Smooth muscle cell (in vitro differentiated cells): ENCODE results near the gene PBX1. TPM values are rescaled to one million over a fixed set of nuclear protein-coding genes. Genes with fewer than 3 reads are reported as not detected.

ENCODE experiments used
- DNase-seq: peaks from one replicate; lab custom pipeline; 2025; ENCODE audit not compliant: unreplicated experiment; lab: John Stamatoyannopoulos, UW
- H2AFZ ChIP-seq: fragments of 200-600 bp; sonication (generic); 2 replicates; pipeline ENCODE4 v1.6.0; 2016; ENCODE audit warnings: antibody characterized with exemption, low read depth, mild to moderate bottlenecking
- H3F3A ChIP-seq: fragments of 200-600 bp; sonication (generic); 2 replicates; pipeline ENCODE4 v1.6.0; 2017; ENCODE audit warnings: antibody characterized with exemption, low read depth
- H3K27ac ChIP-seq: fragments of 200-600 bp; sonication (generic); 2 replicates; pipeline ENCODE4 v1.5.1; 2016; ENCODE audit warnings: low read depth, mild to moderate bottlenecking
- H3K27me3 ChIP-seq: fragments of 200-600 bp; sonication (generic); 2 replicates; pipeline ENCODE4 v1.6.1; 2016; ENCODE audit warnings: low read depth, mild to moderate bottlenecking
- H3K36me3 ChIP-seq: fragments of 200-600 bp; sonication (generic); 2 replicates; pipeline ENCODE4 v1.5.1; 2016; ENCODE audit warnings: low read depth
- H3K4me1 ChIP-seq: fragments of 200-600 bp; sonication (generic); 2 replicates; pipeline ENCODE4 v1.5.1; 2016; ENCODE audit warnings: low read depth
- H3K4me2 ChIP-seq: fragments of 200-600 bp; sonication (generic); 2 replicates; pipeline ENCODE4 v1.6.0; 2016; ENCODE audit warnings: mild to moderate bottlenecking
- H3K4me3 ChIP-seq: fragments of 200-600 bp; sonication (generic); 2 replicates; pipeline ENCODE4 v1.5.1; 2016; ENCODE audit warnings: mild to moderate bottlenecking
- H3K79me2 ChIP-seq: fragments of 200-600 bp; sonication (generic); 2 replicates; pipeline ENCODE4 v1.6.0; 2016; ENCODE audit warnings: low read depth, mild to moderate bottlenecking
- H3K9ac ChIP-seq: fragments of 200-600 bp; sonication (generic); 2 replicates; pipeline ENCODE4 v1.6.0; 2016; ENCODE audit warnings: low read depth
- H3K9me3 ChIP-seq: fragments of 200-600 bp; sonication (generic); replicated peaks from 2 replicates; pipeline ENCODE4 v1.5.1; 2016; ENCODE audit warnings: low read depth
- H4K20me1 ChIP-seq: fragments of 200-600 bp; sonication (generic); 2 replicates; pipeline ENCODE4 v1.6.0; 2016; ENCODE audit warnings: low read depth
- WGBS: methylation state at CpG from one replicate; pipeline ENCODE4 v1.1.7; 2016; ENCODE audit warnings: low lambda C conversion rate; 5-methylcytosine and 5-hydroxymethylcytosine counted together
- polyA plus RNA-seq: library from polyadenylated mRNA; unstranded; fragments of >200 nt; fragmentation: Nextera tagmentation; extraction: Ambion mirVana; gene quantifications from 2 replicates; pipeline ENCODE4 v1.2.1, GENCODE V29; 2016
- total RNA-seq: library from RNA; depleted of rRNA; stranded (reverse); fragments of >200 nt; gene quantifications from 2 replicates; pipeline ENCODE4 v1.2.3, GENCODE V29; 2014
- TF ChIP-seq, protein P1 (sequence below): fragments of 200-600 bp; sonication (generic); IDR thresholded peaks from 2 replicates; pipeline ENCODE4 v1.5.1; 2017; ENCODE audit warnings: borderline replicate concordance, mild to moderate bottlenecking, antibody characterized with exemption; ENCODE audit not compliant: insufficient read depth, poor library complexity, severe bottlenecking

Gene PBX1
- total and polyA plus RNA-seq, 2 experiments from 2014 or later: 8.1 to 70.8 TPM

DNA sequence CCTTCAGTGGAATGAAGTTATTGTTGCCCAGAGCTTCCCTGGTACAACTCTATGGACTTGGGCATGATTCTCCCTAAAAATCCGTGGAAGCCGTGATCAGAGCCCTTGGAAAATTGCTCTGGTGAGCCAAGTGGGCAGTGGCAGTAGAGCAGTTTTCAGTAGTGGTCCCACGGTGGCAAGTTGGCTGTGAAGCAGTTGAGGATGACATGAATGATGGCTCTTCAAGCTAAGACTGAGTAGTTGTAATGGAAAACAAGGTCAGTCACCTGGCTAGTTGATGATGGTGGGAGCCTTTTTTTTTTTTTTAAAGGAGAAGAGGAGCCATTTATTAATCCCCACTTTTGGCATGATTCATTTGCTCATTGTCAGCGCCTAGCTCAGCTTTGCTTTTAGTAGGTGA is 36.2 kb downstream of the PBX1 start:
- Histone ChIP-seq H2AFZ (no peak overlapping the region), H4K20me1 (peaks cover 23% of the 10 kb centered on the region), H3K4me1 (peaks cover 37% of the 10 kb centered on the region), H3K27me3 (no peaks in the 10 kb centered on the region), H3K9ac (no peak overlapping the region), H3K9me3 (no peaks in the 10 kb centered on the region), H3F3A (no peaks in the 10 kb centered on the region), H3K27ac (no peak overlapping the region), H3K4me3 (no peak overlapping the region), H3K4me2 (no peak overlapping the region), H3K79me2 (peaks cover 83% of the 10 kb centered on the region), H3K36me3 (no peaks in the 10 kb centered on the region)
- WGBS: 94% methylated on average over 4 of the region's 4 CpGs
- TF ChIP-seq, protein P1, sequence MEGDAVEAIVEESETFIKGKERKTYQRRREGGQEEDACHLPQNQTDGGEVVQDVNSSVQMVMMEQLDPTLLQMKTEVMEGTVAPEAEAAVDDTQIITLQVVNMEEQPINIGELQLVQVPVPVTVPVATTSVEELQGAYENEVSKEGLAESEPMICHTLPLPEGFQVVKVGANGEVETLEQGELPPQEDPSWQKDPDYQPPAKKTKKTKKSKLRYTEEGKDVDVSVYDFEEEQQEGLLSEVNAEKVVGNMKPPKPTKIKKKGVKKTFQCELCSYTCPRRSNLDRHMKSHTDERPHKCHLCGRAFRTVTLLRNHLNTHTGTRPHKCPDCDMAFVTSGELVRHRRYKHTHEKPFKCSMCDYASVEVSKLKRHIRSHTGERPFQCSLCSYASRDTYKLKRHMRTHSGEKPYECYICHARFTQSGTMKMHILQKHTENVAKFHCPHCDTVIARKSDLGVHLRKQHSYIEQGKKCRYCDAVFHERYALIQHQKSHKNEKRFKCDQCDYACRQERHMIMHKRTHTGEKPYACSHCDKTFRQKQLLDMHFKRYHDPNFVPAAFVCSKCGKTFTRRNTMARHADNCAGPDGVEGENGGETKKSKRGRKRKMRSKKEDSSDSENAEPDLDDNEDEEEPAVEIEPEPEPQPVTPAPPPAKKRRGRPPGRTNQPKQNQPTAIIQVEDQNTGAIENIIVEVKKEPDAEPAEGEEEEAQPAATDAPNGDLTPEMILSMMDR: no peak
- no peak for DNase-seq

DNA sequence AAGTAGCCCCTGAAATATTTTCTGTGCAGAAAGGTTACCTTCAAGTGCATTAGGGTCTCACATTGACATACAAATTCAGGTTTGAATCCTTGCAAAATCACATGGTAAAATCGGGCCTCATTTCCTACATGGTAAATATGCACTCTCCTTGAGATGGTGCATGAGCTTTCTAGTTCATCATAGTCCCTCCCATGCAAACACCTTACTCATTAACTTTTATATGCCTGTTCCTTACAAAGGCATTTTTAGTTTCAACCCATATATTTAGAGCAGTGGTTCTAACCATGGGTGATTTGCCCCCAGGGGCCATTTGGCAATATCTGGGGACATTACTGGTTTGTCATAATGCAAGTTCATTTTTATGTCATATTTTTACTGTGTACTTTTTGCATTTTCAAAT is 37.2 kb downstream of the PBX1 start:
- TF ChIP-seq, protein P1: no peak
- Histone ChIP-seq H2AFZ (no peak overlapping the region), H3K4me2 (no peak overlapping the region), H3K27me3 (no peaks in the 10 kb centered on the region), H4K20me1 (peaks cover 23% of the 10 kb centered on the region), H3K4me3 (no peak overlapping the region), H3K27ac (no peak overlapping the region), H3K79me2 (peaks cover 78% of the 10 kb centered on the region), H3K4me1 (peaks cover 32% of the 10 kb centered on the region), H3K9me3 (no peaks in the 10 kb centered on the region), H3F3A (no peaks in the 10 kb centered on the region), H3K9ac (no peak overlapping the region), H3K36me3 (no peaks in the 10 kb centered on the region)
- WGBS: 96% methylated on average over 1 of the region's 1 CpG
- DNase-seq: no peak

DNA sequence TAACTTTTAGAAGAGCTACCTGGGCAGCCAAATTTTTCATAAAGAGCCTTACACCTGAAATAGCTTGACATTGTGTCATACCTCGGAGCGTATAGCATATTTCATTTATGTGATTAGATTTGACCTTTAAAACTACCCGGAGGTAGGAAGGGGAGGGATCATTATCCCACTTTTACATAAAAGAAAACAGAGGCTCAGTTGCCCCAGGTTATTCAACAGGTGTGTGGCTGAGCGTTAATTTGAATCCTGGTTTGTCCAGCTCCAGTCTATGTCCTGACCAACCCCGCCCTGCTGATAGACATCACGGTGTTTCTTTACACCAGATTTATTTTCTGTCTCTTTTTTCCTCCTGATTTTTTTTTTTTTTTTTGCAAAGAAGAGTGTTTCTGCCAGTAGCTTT is 39.7 kb downstream of the PBX1 start:
- H3K9me3 ChIP-seq: no peaks in the 10 kb centered on the region
- H3K9ac ChIP-seq: no peak overlapping the region
- H3K4me2 ChIP-seq: no peak overlapping the region
- no peak overlapping the region for H2AFZ ChIP-seq
- H3K36me3 ChIP-seq: no peaks in the 10 kb centered on the region
- 74% methylated on average over 6 of the region's 6 CpGs for WGBS
- peaks cover 15% of the 10 kb centered on the region for H3F3A ChIP-seq
- peaks cover 40% of the 10 kb centered on the region for H3K4me1 ChIP-seq
- no peak overlapping the region for H3K4me3 ChIP-seq
- TF ChIP-seq, protein P1: no peak
- DNase-seq: no peak
- peak overlapping the region; percentile 16 for H3K27ac ChIP-seq
- H3K27me3 ChIP-seq: no peaks in the 10 kb centered on the region
- peaks cover 23% of the 10 kb centered on the region for H4K20me1 ChIP-seq
- H3K79me2 ChIP-seq: peaks cover 57% of the 10 kb centered on the region

DNA sequence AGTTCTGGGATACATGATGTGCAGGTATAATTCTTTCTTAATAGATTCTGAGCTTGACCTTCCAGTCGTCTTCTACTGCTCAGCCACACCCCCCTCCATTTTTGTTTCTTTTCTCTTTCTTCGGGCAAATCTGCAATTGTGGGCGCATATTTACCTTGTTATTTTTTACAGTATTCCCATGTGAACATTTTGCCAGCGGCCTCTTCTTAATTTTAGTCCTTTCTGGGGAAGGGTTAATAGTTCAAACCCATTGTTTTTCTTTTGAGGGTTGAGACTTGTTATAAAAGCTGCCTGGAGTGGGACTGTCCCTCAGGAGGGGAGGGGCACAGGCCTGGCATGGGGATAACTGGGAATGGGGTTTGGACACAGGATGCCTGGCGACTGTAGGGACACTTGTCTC is 40.3 kb downstream of the PBX1 start:
- WGBS: 92% methylated on average over 5 of the region's 5 CpGs
- Histone ChIP-seq H3K9me3 (no peaks in the 10 kb centered on the region), H3K79me2 (peaks cover 57% of the 10 kb centered on the region)

More for the DNA sequence above, 40.3 kb downstream of the PBX1 start:
- no peak for DNase-seq
- Histone ChIP-seq H3K4me3 (no peak overlapping the region), H3K4me2 (no peak overlapping the region), H4K20me1 (peaks cover 25% of the 10 kb centered on the region), H3K9ac (no peak overlapping the region), H2AFZ (no peak overlapping the region), H3K4me1 (peaks cover 42% of the 10 kb centered on the region), H3K27ac (no peak overlapping the region), H3F3A (peaks cover 15% of the 10 kb centered on the region), H3K36me3 (no peaks in the 10 kb centered on the region), H3K27me3 (no peaks in the 10 kb centered on the region)
- TF ChIP-seq, protein P1: no peak
